ENCODE results near the gene MYO7A. TPM values are rescaled to one million over a fixed set of nuclear protein-coding genes. Genes with fewer than 3 reads are reported as not detected.
"Not testable (repeated sequence)": the region's sequence is repeated elsewhere in the genome, so short reads cannot be mapped to it uniquely, and the experiment has no call there.

The MYO7A gene
- total and polyA plus RNA-seq, 12 donors = 0.91 to 6.8 (median 2.8) TPM

DNA sequence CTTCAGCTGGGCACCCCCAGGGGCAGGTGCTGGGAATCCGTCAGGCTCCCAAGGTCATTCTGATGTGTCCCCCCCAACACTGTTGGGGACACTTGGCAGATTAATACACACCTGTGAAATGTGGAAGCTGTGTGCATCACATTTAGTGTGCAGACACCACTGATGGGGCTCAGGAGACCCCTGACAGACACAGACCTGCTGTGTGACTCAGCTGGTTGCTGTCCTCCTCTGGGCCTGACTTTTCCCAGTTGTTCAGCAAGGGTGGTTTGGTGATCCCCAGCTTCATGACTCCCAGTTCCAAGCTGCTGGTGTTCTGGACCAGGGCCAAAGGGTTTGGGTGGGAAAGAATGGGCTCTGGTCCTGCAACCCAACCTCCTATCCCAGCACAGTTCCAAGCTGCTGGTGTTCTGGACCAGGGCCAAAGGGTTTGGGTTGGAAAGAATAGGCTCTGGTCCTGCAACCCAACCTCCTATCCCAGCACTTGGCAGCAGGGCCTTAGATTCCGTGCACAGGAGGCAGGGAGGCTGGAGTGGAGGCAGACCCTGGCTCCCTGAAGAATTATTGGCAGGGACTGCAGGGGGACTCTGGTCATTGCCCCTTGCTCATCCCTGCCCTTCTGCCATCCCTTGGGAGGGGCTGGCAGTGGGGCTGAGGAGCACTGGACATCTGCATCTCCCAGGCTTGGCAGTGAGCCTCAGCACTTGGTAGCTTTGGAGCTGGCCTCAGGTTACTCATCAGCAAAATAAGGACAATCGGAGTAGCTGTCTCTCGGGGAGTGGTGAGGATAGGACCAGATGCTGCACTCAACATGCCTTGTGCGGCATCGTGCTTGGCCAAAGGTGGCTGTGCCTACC lies 33.8 kb upstream of the MYO7A start:
- TF ChIP-seq, protein P1, sequence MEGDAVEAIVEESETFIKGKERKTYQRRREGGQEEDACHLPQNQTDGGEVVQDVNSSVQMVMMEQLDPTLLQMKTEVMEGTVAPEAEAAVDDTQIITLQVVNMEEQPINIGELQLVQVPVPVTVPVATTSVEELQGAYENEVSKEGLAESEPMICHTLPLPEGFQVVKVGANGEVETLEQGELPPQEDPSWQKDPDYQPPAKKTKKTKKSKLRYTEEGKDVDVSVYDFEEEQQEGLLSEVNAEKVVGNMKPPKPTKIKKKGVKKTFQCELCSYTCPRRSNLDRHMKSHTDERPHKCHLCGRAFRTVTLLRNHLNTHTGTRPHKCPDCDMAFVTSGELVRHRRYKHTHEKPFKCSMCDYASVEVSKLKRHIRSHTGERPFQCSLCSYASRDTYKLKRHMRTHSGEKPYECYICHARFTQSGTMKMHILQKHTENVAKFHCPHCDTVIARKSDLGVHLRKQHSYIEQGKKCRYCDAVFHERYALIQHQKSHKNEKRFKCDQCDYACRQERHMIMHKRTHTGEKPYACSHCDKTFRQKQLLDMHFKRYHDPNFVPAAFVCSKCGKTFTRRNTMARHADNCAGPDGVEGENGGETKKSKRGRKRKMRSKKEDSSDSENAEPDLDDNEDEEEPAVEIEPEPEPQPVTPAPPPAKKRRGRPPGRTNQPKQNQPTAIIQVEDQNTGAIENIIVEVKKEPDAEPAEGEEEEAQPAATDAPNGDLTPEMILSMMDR (IDR thresholded peaks at IDR 0.05) = no peak
- WGBS, 2 donors = 90 to 97% methylated on average over 6 of the region's 6 CpGs
- intact Hi-C loops (cut with DNase I) = loop anchor here in 5 of 10 donors (5.0 to 10.0 kb wide), 5 partner anchors 47 to 289 kb away; no protein-coding TSS in a partner anchor

DNA sequence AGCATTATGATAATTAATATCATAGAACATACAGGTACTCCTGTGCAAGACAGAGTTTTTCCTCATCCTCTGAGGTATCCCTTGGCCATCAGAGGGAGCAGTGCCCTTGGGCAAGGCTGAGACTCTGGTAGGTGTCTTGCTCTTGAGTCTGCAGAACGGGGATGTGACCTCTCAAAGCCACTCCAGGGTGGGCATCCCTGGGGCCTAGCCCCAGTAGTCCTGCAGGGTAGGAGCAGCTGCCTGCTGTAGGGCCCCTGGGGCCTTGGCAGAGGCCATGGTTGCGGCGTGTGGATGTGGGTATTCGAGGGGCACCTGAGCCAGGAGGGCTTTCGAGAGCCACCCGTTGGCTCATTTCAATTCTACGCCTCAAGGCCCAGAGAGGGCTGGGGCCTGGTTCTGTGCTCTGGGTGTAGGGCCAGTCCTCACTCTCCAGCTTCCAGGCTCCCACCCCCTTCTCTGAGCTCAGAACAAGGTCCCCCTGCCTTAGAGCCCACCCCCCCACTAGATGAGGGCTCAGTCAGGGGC lies 33.1 kb upstream of the MYO7A start:
- DNase-seq (no peak), ATAC-seq (no peak)
- TF ChIP-seq, protein P1 (IDR thresholded peaks at IDR 0.05) = no peak
- no peak overlapping the region for H3K27ac ChIP-seq
- intact Hi-C loops (cut with DNase I) = loop anchor here in 5 of 10 donors (5.0 to 10.0 kb wide), 5 partner anchors 48 to 290 kb away; no protein-coding TSS in a partner anchor
- H3K27me3 ChIP-seq = no peaks in the 10 kb centered on the region
- WGBS, 2 donors = 94 to 97% methylated on average over 7 of the region's 7 CpGs
- H3K4me3 ChIP-seq = no peak overlapping the region
- no peaks in the 10 kb centered on the region for H3K9me3 ChIP-seq
- H3K4me1 ChIP-seq = no peaks in the 10 kb centered on the region
- H3K36me3 ChIP-seq = peaks cover 0 to 4% (median 0%) of the 10 kb centered on the region in 9 donors

More for the DNA sequence above, 33.8 kb upstream of the MYO7A start:
- H3K4me1 ChIP-seq = no peaks in the 10 kb centered on the region
- H3K27ac ChIP-seq = no peak overlapping the region
- H3K4me3 ChIP-seq = no peak overlapping the region
- H3K9me3 ChIP-seq = no peaks in the 10 kb centered on the region
- peaks cover 0 to 4% (median 0%) of the 10 kb centered on the region in 9 donors for H3K36me3 ChIP-seq
- ATAC-seq = no peak
- no peaks in the 10 kb centered on the region for H3K27me3 ChIP-seq
- no peak for DNase-seq

DNA sequence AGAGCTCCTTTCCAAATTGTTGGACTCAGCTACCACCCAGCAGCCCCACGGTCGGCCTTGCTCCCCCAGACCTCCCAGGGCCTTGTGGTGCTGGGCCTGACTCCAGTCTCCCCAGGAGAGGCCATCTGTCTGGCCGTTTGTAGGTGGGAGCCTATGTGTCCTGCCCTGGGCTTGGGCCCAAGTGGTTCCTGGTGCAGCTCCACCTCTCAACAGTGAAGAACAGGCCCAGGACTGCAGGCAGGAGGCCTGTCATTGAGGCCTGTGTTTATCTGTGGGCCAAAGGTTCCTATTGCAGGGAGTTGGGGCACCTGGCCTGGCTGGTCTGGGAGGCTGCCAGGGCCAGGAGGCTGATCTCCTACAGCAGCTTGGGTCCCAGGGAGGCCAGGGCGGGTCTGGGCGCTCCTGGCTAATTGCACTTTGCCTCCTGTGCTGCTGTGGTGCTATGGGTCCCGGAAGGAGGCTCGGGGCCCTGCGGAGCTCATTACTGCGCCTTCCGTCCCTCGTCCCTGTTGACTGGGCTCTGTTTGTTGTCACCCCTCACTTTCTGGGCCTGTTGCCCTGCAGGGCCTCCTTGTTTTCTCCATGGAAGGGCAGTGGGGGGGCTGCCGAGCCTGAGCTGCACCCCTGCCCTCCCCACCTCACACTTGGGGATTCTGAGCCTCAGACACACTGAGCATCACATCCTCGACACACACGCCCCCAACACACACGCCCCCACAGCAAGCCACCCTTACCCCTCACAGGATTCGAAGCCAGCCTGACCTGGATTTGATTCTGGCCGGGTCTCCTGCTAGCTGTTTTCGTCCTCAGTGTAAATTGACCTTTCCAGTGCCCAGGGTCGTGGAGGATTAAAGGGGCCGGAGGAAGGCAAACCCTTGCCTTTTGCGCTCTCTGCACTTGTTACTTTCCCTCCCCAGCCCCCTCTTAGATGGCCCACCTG lies 32.2 kb upstream of the MYO7A start:
- H3K9me3 ChIP-seq = no peaks in the 10 kb centered on the region
- no peak overlapping the region for H3K27ac ChIP-seq
- H3K4me1 ChIP-seq = no peaks in the 10 kb centered on the region
- intact Hi-C loops (cut with DNase I) = loop anchor here in 4 of 10 donors (10.0 kb wide), 2 partner anchors 171 to 291 kb away; no protein-coding TSS in a partner anchor
- WGBS, 2 donors = 90 to 91% methylated on average over 21 of the region's 21 CpGs
- no peaks in the 10 kb centered on the region for H3K27me3 ChIP-seq
- no peak overlapping the region for H3K4me3 ChIP-seq
- TF ChIP-seq, protein P1 (IDR thresholded peaks at IDR 0.05) = no peak
- no peak for DNase-seq
- no peak for ATAC-seq
- H3K36me3 ChIP-seq = peaks cover 0 to 4% (median 0%) of the 10 kb centered on the region in 9 donors

DNA sequence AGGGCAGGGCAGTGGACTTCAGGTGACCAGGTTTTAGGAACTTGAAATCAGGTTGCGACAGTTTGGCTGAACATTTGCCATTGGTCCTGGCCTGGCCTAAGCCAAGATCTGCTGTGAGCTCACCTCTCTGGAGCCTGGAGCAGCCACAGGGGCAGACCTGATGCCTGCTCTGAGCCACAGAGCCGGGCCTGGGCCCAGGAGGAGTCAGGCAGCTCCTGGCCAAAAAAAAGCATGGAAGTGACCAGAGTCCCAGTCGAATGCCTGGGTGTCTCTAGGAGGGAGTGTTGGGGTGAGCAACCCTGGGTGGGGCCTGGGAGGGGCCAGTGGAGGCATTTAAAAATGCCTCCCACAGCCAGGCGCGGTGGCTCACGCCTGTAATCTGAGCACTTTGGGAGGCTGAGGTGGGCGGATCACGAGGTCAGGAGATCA lies 31.4 kb upstream of the MYO7A start:
- Histone ChIP-seq H3K27me3 (no peaks in the 10 kb centered on the region), H3K4me1 (no peaks in the 10 kb centered on the region), H3K27ac (no peak overlapping the region), H3K4me3 (no peak overlapping the region), H3K9me3 (no peaks in the 10 kb centered on the region), H3K36me3 (peaks cover 0 to 4% (median 0%) of the 10 kb centered on the region in 9 donors)
- TF ChIP-seq, protein P1 (IDR thresholded peaks at IDR 0.05) = no peak
- ATAC-seq (no peak), DNase-seq (no peak)
- intact Hi-C loops (cut with DNase I) = loop anchor here in 4 of 10 donors (10.0 kb wide), 2 partner anchors 172 to 292 kb away; no protein-coding TSS in a partner anchor
- 95 to 98% methylated on average over 8 of the region's 8 CpGs for WGBS, 2 donors

DNA sequence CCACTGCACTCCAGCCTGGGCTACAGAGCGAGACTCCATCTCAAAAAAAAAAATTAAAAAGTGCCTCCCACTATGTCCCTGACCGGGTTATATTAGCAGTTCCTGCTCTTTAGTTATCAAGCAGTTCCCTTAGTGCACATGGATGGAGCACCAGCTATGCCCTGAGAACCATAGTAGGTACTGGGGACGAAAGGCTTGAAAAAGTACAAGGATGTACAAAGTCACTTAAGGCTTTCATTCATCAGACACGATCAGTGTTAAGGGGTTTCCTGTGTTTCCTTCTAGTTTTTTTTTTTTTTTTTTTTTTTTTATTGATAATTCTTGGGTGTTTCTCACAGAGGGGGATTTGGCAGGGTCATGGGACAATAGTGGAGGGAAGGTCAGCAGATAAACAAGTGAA lies 30.9 kb upstream of the MYO7A start:
- not testable (repeated sequence) for H3K4me1 ChIP-seq, H3K27me3 ChIP-seq, H3K36me3 ChIP-seq, H3K27ac ChIP-seq, H3K4me3 ChIP-seq, ATAC-seq, H3K9me3 ChIP-seq, DNase-seq
- intact Hi-C loops (cut with DNase I) = loop anchor here in 4 of 10 donors (10.0 kb wide), 2 partner anchors 172 to 292 kb away; no protein-coding TSS in a partner anchor
- 79 to 84% methylated on average over 4 of the region's 4 CpGs for WGBS, 2 donors
